Esophagus (tissue), 2 donors: Measurements from ENCODE around the gene NEK7. TPM values are rescaled to one million over a fixed set of nuclear protein-coding genes. Genes with fewer than 3 reads are reported as not detected.

Source experiments
- H3K27ac ChIP-seq, 2 donors: one replicate each; pipeline ENCODE4 v1.5.1; 2013; ENCODE audit warnings: low read depth in 2 of 2, mild to moderate bottlenecking in 2 of 2, inconsistent platforms in 1 of 2, low read length in 1 of 2, moderate library complexity in 1 of 2
- H3K27me3 ChIP-seq, 2 donors: one replicate each; pipeline ENCODE4 v1.6.1; 2013; ENCODE audit warnings: low read length in 2 of 2, control low read depth in 1 of 2, mild to moderate bottlenecking in 1 of 2; ENCODE audit not compliant: insufficient read depth in 2 of 2, control insufficient read depth in 1 of 2
- H3K36me3 ChIP-seq, 2 donors: one replicate each; pipeline ENCODE4 v1.6.1; 2013; ENCODE audit warnings: low read length in 1 of 2; ENCODE audit not compliant: control insufficient read depth in 2 of 2, insufficient read depth in 2 of 2
- H3K4me1 ChIP-seq, 2 donors: one replicate each; pipeline ENCODE4 v1.6.1; 2013; ENCODE audit warnings: low read length in 1 of 2; ENCODE audit not compliant: control insufficient read depth in 2 of 2, insufficient read depth in 2 of 2
- H3K4me3 ChIP-seq, 2 donors: one replicate each; pipeline ENCODE4 v1.5.1; 2013; ENCODE audit warnings: low read length in 2 of 2, mild to moderate bottlenecking in 2 of 2, low read depth in 1 of 2, moderate library complexity in 1 of 2
- H3K9me3 ChIP-seq, 2 donors: one replicate each; pipeline ENCODE4 v1.6.1; 2013; ENCODE audit warnings: mild to moderate bottlenecking in 2 of 2, low read depth in 1 of 2, low read length in 1 of 2, moderate library complexity in 1 of 2; ENCODE audit not compliant: control insufficient read depth in 2 of 2, insufficient read depth in 1 of 2
- WGBS, 2 donors: extraction: QIAGEN DNeasy Blood & Tissue Kit; methylation state at CpG; one replicate each; pipeline ENCODE4 v1.1.7; 2013; 5-methylcytosine and 5-hydroxymethylcytosine counted together
- polyA plus RNA-seq, 2 donors: library from polyadenylated mRNA; stranded (reverse); fragments of 200-250 nt; gene quantifications; one replicate each; pipeline ENCODE4 v1.2.3, GENCODE V29; 2013
- donor health status: healthy with polysubstance abuse.
- donor health status: Bipolar disorder and iron deficiency.

The NEK7 gene
- polyA plus RNA-seq, 2 donors = 9.7 to 13.2 TPM

DNA sequence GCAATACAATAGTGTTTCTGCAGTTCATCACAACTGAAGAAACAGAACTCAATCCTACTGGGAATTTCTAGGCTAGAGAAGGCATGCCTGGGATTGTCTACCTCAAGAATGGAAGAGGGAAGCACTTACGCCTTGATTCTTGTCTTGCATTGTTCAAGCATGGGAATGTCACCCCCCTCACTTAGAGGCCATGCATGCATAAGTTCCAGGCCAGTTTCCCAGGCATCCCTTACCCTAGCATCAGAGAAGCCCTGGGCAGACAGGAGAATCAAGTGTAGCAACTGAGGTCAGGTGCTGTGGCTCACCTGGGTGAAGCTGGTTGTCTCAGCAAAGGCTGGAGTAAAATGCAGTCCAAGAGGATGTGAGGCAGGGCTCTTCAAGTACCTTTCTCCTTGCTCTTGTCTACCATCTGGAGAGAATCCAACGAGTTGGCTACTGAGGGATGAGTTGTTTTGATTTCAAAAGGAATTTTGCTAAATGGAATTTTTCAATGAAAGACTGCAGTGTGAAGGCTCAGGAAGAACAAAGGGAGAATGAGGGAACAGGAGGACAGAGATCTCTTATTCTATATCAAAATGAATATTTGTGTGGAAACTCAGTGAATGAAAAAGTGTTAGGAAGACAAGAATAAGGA lies 174.3 kb downstream of the NEK7 start:
- no peak overlapping the region for H3K4me3 ChIP-seq
- no peaks in the 10 kb centered on the region for H3K4me1 ChIP-seq
- no peaks in the 10 kb centered on the region for H3K27me3 ChIP-seq
- H3K9me3 ChIP-seq = no peaks in the 10 kb centered on the region
- no peaks in the 10 kb centered on the region for H3K36me3 ChIP-seq
- 64 to 65% methylated on average over 2 of the region's 2 CpGs for WGBS, 2 donors
- H3K27ac ChIP-seq = no peak overlapping the region

DNA sequence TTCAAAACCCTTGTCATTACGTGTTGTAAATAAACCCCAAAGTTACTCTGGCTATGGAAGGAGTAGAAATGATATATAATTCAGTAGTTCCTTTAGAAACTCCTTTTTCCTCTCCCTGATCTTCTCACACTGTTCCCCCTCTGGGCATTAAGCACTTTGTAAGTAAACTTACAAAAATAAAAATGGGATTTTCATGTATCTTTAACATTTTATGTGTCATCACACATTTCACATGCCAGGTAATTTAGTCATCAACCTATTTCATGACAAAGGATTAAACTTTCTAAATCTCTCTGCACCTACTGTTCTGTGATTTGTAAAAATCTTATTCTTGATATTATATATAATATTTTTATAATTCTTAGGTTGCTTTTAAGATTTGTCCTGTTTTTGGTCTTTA lies 176.9 kb downstream of the NEK7 start:
- Histone ChIP-seq H3K4me3 (no peak overlapping the region), H3K9me3 (no peaks in the 10 kb centered on the region), H3K27ac (no peak overlapping the region), H3K4me1 (no peaks in the 10 kb centered on the region), H3K27me3 (no peaks in the 10 kb centered on the region), H3K36me3 (no peaks in the 10 kb centered on the region)
- 67 to 74% methylated on average over 1 of the region's 1 CpG for WGBS, 2 donors

DNA sequence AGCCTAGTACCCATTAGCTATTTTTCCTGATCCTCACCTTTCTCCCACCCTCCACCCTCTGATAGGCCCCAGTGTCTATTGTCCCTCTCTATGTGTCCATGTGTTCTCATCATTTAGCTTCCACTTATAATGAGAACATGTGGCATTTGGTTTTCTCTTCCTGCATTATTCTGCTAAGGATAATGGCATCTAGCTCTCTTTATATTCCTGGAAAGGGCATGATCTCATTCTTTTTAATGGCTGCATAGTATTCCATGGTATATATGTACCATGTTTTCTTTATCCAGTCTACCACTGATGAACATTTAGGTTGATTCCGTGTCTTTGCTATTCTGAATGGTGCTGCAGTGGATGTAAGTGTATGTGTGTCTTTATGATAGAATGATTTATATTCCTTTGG lies 178.9 kb downstream of the NEK7 start:
- H3K4me1 ChIP-seq = no peaks in the 10 kb centered on the region
- H3K36me3 ChIP-seq = no peaks in the 10 kb centered on the region
- no peak overlapping the region for H3K4me3 ChIP-seq
- no peaks in the 10 kb centered on the region for H3K9me3 ChIP-seq
- no peaks in the 10 kb centered on the region for H3K27me3 ChIP-seq
- WGBS, 2 donors = 82 to 95% methylated on average over 1 of the region's 1 CpG
- no peak overlapping the region for H3K27ac ChIP-seq

DNA sequence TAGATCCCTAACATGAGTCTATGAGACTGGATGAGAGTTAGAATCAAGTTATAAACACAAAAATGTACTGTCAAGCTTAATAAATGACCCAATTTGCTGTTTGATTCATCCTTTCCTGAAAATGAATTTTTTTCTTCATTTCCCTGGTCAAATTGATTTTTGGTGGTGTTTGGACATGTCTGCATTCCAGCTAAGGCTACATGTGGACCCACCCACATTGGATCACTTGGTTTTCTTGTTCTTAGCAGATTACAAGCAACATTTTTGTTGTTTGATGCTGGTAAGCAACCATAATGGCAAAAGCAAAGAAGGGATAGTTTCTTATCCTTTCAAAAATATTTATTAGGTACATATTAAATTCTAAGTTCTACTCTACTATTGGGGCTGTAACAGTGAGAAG lies 181.1 kb downstream of the NEK7 start:
- Histone ChIP-seq H3K36me3 (no peaks in the 10 kb centered on the region), H3K9me3 (no peaks in the 10 kb centered on the region), H3K27me3 (no peaks in the 10 kb centered on the region), H3K4me3 (no peak overlapping the region), H3K27ac (no peak overlapping the region), H3K4me1 (no peaks in the 10 kb centered on the region)

DNA sequence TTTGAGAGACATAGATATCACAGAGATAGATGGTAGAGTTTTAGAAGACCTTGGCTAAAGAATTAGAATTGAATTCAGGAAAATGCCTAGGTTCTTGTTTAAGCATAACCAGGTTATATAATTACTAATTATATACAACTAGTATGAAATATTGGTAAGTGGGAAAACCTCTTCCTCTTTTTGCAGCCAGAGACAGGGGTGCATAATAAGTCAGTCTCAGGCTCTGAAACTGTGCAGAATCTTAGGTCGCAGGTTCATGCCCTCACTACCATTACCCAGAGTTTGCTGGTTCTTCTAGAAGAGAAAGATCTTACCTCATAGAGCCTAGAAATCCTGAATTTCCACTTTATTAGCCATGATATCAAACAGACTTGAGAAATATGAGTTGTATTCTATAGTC lies 183.3 kb downstream of the NEK7 start:
- WGBS, 2 donors = 94 to 100% methylated on average over 1 of the region's 1 CpG
- Histone ChIP-seq H3K36me3 (no peaks in the 10 kb centered on the region), H3K4me1 (no peaks in the 10 kb centered on the region), H3K9me3 (no peaks in the 10 kb centered on the region), H3K27me3 (no peaks in the 10 kb centered on the region), H3K27ac (no peak overlapping the region), H3K4me3 (no peak overlapping the region)

DNA sequence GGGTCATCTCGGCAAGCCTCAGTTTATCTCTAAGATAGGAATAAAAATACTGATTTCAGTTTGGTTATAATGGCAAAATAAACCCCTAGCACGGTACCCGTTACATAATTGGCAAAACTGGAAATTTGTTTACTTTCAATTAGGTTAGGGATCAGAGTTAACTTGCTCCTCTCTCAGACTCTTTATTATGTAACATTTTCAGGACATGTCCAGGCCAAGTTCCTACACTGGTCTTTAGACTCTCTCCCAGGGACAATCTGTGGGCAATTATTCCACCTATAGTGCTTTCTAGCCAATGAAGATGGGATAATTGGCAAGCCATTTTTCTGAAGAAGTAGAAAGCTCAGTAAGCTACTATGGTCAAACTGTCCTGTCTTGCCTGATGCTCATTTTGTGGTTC lies 189.4 kb downstream of the NEK7 start:
- no peaks in the 10 kb centered on the region for H3K9me3 ChIP-seq
- no peaks in the 10 kb centered on the region for H3K27me3 ChIP-seq
- H3K27ac ChIP-seq = no peak overlapping the region
- no peaks in the 10 kb centered on the region for H3K4me1 ChIP-seq
- WGBS, 2 donors = 44 to 50% methylated on average over 3 of the region's 3 CpGs
- H3K36me3 ChIP-seq = no peaks in the 10 kb centered on the region
- no peak overlapping the region for H3K4me3 ChIP-seq

DNA sequence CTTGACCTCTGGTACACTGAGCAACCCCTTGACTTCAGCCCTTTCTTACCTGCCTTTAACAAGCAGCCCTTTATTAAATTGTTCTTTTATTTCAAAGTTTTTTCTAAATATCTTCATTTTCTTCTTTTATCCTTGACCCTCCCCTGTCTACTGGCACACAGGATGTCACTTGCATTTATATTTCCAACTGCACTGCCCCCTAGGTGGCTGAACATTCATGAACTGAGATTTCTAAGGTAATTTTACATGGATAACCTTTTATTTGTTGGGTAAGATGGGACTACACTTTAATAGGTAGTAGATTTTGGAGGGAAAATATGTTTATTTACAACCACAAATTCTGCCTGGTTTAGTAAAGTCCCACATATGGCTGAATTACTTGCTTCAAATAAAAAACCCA lies 193.7 kb downstream of the NEK7 start:
- no peaks in the 10 kb centered on the region for H3K9me3 ChIP-seq
- H3K27ac ChIP-seq = no peak overlapping the region
- no peaks in the 10 kb centered on the region for H3K36me3 ChIP-seq
- H3K4me1 ChIP-seq = no peaks in the 10 kb centered on the region
- H3K4me3 ChIP-seq = no peak overlapping the region
- no peaks in the 10 kb centered on the region for H3K27me3 ChIP-seq

DNA sequence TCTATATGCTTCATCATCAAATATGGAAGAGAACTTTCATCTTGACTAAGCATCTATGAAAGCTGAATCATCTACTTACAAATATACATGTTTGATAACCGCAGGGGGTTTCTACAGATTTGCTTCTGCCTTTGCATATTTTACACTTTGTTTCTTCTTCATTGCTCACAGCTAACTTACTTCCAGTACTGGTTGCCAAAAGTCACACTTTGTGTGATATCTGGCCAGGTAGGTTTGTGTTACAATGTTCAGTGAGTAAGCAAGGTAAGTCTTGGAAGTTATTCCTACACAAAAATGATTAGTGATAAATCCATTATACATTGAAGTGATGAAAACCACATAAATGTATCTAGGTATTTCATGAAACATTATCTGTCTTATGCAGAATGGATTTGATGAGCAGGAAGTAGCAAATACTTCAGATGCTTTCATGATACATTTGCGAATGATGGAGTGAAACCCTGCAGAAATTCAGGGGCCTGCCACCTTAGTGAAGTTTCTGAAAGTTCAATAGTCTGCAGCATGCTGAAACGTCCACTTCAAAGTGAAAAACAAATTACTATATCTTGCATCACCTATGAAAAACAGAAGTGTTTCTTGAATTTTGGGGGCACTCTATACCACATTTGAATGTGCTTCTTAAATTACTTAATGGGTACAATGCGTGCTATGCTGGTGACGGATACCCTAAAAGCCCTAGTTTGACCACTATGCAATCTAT lies 196.3 kb downstream of the NEK7 start:
- WGBS, 2 donors = 76 to 80% methylated on average over 5 of the region's 5 CpGs
- Histone ChIP-seq H3K36me3 (no peaks in the 10 kb centered on the region), H3K9me3 (no peaks in the 10 kb centered on the region), H3K4me3 (no peak overlapping the region), H3K27me3 (no peaks in the 10 kb centered on the region), H3K27ac (no peak overlapping the region), H3K4me1 (no peaks in the 10 kb centered on the region)

DNA sequence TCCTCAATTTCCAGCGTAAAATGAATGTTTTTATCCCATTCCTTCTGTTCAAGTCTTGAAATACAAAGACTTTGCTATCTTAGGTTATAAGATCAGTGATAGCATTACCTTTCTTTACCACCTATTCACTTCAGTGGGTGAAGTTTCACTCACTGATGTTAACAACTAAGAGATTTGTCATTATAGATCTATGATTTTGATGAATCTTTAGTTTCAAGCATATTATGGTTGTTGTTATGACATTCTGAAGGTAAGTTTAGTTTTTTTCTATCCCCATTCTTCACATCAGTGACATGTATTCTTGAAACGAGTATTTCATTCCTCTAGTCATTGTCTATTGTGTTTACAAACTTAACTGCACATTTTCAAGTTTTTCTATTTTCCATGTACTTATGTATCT lies 201.1 kb downstream of the NEK7 start:
- Histone ChIP-seq H3K4me1 (no peaks in the 10 kb centered on the region), H3K4me3 (no peak overlapping the region)
- 59 to 71% methylated on average over 2 of the region's 2 CpGs for WGBS, 2 donors

DNA sequence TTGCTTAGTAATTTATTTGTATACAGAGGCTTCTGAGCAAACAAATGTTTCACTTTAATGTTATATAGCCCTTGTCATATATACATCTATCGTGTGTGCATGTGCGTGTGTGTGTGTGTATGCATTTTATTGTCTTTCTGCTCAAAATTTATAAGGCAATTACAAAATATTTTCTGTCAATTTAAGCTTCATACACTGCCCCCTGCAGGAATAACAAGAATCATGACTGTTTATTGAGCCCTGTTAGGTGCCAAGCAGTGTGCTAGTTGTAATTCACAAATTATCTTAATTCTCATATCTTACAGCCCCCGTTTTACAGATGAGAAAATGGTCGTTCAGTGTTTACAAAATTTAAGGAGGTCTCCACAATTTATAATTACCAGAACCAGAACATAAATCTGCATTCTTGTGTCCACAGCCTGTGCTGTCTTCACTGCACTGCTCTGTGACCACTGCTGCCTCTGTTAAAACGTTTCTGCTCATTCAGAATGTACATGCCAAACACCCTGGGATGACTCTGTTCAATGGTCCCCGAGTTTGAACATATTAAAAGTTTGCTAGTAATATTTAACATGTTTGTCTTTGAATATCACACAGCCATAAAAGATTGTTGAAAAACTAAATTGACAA lies 202.3 kb downstream of the NEK7 start:
- Histone ChIP-seq H3K9me3 (no peaks in the 10 kb centered on the region), H3K4me3 (no peak overlapping the region), H3K36me3 (no peaks in the 10 kb centered on the region), H3K27ac (no peak overlapping the region), H3K4me1 (no peaks in the 10 kb centered on the region), H3K27me3 (no peaks in the 10 kb centered on the region)
- WGBS, 2 donors = 39 to 47% methylated on average over 6 of the region's 6 CpGs

More for the DNA sequence above, 201.1 kb downstream of the NEK7 start:
- Histone ChIP-seq H3K27me3 (no peaks in the 10 kb centered on the region), H3K36me3 (no peaks in the 10 kb centered on the region), H3K27ac (no peak overlapping the region), H3K9me3 (no peaks in the 10 kb centered on the region)
